Fibroblast of villous mesenchyme (primary cell): Measurements from ENCODE around the gene MRPL4. TPM values are rescaled to one million over a fixed set of nuclear protein-coding genes. Genes with fewer than 3 reads are reported as not detected.
A peak's percentile ranks its signal among the peaks of the same experiment; 100 is the strongest.

Experiments used
- DNase-seq: peaks from one replicate; pipeline ENCODE4 v3.0.0-alpha.2; 2010; ENCODE audit warnings: low read depth
- H3K4me3 ChIP-seq: 2 replicates; pipeline ENCODE4 v1.5.1; 2011; ENCODE audit warnings: low read depth, mild to moderate bottlenecking, low read length
- total RNA-seq: library from RNA; depleted of rRNA; stranded (reverse); fragments of >200 nt; gene quantifications from 2 replicates; pipeline ENCODE4 v1.2.3, GENCODE V29; 2012
- TF ChIP-seq, protein P1 (sequence below): IDR thresholded peaks from 2 replicates; pipeline ENCODE4 v1.5.1; 2012; ENCODE audit warnings: low read depth, mild to moderate bottlenecking, low read length; ENCODE audit not compliant: insufficient read depth

The MRPL4 gene
- total RNA-seq, 1 donor = 42.3 TPM

- peak; percentile 56 for DNase-seq
- TF ChIP-seq, protein P1, sequence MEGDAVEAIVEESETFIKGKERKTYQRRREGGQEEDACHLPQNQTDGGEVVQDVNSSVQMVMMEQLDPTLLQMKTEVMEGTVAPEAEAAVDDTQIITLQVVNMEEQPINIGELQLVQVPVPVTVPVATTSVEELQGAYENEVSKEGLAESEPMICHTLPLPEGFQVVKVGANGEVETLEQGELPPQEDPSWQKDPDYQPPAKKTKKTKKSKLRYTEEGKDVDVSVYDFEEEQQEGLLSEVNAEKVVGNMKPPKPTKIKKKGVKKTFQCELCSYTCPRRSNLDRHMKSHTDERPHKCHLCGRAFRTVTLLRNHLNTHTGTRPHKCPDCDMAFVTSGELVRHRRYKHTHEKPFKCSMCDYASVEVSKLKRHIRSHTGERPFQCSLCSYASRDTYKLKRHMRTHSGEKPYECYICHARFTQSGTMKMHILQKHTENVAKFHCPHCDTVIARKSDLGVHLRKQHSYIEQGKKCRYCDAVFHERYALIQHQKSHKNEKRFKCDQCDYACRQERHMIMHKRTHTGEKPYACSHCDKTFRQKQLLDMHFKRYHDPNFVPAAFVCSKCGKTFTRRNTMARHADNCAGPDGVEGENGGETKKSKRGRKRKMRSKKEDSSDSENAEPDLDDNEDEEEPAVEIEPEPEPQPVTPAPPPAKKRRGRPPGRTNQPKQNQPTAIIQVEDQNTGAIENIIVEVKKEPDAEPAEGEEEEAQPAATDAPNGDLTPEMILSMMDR = no peak
- H3K4me3 ChIP-seq = peak overlapping the region; percentile 67
These were observed 37.3 kb downstream of the MRPL4 start for GRCh38 chr19:10289167-10289835.

DNA sequence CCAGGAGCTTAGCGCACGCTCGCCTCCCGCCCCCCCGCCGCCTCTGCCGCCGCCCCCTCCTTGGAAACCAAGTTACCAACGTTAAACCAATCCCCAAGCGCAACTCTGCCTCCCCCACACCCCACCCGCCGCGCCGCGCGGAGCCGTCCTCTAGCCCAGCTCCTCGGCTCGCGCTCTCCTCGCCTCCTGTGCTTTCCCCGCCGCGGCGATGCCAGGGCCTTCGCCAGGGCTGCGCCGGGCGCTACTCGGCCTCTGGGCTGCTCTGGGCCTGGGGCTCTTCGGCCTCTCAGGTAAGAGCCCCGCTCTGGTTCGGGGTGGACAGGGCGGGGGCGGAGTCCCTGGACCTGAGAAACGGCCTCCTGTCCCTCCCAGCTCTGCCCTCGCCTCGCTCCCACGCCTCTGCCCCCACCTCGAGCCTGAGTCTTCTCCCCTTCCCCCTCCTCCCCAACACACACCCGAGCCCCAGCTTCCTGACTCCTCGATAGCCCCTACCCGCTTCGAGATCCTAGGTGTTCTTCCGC lies 37.9 kb downstream of the MRPL4 start, which contains the start of gene ICAM5:
Gene ICAM5 (plus strand): TSS at position 117 of the 521 bp plus-strand sequence. CDS start 92 bp downstream, at position 209.
- TF ChIP-seq, protein P1 = no peak
- H3K4me3 ChIP-seq = peak within 1 kb of the TSS; percentile 67
- DNase-seq = peak; percentile 34

DNA sequence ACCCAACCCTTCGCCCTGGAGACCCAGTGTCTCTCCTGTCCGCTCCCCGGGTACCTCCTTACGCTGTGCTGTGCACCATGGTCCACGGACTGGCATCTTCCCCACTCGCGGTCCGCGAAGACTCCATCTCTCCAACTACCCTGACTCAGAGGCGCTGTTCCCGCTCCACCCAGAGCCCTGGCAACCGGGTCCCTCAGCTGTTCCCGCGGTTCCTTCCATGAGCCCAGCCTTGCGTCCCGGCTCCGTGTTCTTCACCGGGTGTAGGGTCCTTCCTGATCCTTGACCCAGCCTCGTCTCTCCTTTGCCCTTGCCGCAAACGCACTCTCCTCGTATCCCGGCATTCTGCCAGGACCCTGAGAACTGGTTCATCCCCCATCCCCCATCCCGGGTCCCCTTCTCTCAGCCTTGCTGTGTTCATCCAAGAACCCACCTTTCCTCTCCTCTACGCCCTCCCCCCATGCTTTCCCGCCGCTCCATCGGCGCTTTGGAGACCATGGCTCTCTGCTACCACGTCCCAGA lies 38.4 kb downstream of the MRPL4 start:
- TF ChIP-seq, protein P1 = no peak
- H3K4me3 ChIP-seq = peak overlapping the region; percentile 67
- peak; percentile 10 for DNase-seq

- peak; percentile 63 for DNase-seq
- TF ChIP-seq, protein P1 = no peak
- H3K4me3 ChIP-seq = peak overlapping the region; percentile 67
These were observed 39.0 kb downstream of the MRPL4 start for GRCh38 chr19:10290876-10291553.

- TF ChIP-seq, protein P1 = no peak
- peak; percentile 4 for DNase-seq
- peak overlapping the region; percentile 67 for H3K4me3 ChIP-seq
These were observed 39.7 kb downstream of the MRPL4 start for GRCh38 chr19:10291554-10292205.

DNA sequence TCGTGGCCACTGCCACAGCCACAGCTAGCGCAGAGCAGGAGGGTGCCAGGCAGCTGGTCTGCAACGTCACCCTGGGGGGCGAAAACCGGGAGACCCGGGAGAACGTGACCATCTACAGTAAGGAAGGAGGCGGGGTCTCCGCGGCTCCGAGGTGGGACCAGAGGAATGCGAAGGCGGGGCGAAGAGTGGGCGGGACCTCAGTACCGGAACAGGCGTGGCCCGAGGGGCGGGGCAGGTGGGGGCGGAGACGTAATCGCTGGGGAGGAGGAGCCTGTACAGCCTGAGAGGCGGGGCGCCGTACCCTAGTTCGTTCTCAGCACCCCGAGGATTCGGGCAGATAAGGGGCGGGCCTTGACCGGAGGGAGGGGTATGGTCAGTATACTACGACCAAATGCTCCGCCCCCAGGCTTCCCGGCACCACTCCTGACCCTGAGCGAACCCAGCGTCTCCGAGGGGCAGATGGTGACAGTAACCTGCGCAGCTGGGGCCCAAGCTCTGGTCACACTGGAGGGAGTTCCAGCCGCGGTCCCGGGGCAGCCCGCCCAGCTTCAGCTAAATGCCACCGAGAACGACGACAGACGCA lies 40.3 kb downstream of the MRPL4 start:
- peak; percentile 86 for DNase-seq
- peak overlapping the region; percentile 67 for H3K4me3 ChIP-seq
- TF ChIP-seq, protein P1 = no peak
